HCT116 (cell line): ENCODE results near the gene SNRPA1. TPM values are rescaled to one million over a fixed set of nuclear protein-coding genes. Genes with fewer than 3 reads are reported as not detected.

Experiments used
- ATAC-seq: fragments of 200-7000 bp; cut with Tn5 transposase; 2 replicates; pipeline ENCODE4 v1.9.1; 2020; ENCODE audit warnings: mild to moderate bottlenecking, moderate library complexity
- BruUV-seq: library from RNA; stranded (reverse); fragments of 400-500 nt; replicated peaks from 2 replicates; lab custom pipeline; 2021; lab: Mats Ljungman, UMichigan
- CTCF ChIA-PET: fragments of 300-600 bp; sonication (Branson Sonifier 250); formaldehyde crosslinking; loops from one replicate; lab custom pipeline; 2021; ENCODE audit warnings: antibody characterized with exemption; lab: Charles Lee
- POLR2A ChIA-PET: fragments of 300-600, 350-600 bp; sonication (Branson Sonifier 250); formaldehyde crosslinking; loops from one replicate; lab custom pipeline; 2021; ENCODE audit warnings: antibody characterized with exemption; lab: Charles Lee
- RAD21 ChIA-PET, 2 experiments: fragments of 300-600 bp; sonication (Branson Sonifier 250); formaldehyde crosslinking; loops; one replicate each; lab custom pipeline; 2023; ENCODE audit warnings: low total read pairs in 2 of 2; ENCODE audit not compliant: uncharacterized antibody in 2 of 2, unreplicated experiment in 2 of 2, low non-redundant PET in 1 of 2; lab: Charles Lee
- DNase-seq: peaks from one replicate; pipeline ENCODE4 v3.0.0-alpha.2; 2010; ENCODE audit warnings: low read depth, low spot score
- H2AFZ ChIP-seq: fragments of 200-600 bp; shearing (Covaris generic), sonication (generic); 2 replicates; pipeline ENCODE4 v1.6.1; 2017; ENCODE audit warnings: low read depth, mixed run types, mixed read lengths, antibody characterized with exemption, low read length; ENCODE audit not compliant: poor library complexity, severe bottlenecking
- H3K27ac ChIP-seq: 2 replicates; pipeline ENCODE4 v1.5.1; 2012; ENCODE audit warnings: low read depth, low read length
- H3K27me3 ChIP-seq: fragments of 200-600 bp; sonication (generic); 2 replicates; pipeline ENCODE4 v1.6.1; 2016; ENCODE audit warnings: mixed run types, low read length, mixed read lengths; ENCODE audit not compliant: insufficient read depth
- H3K36me3 ChIP-seq, 2 experiments: fragments of 200-500 bp in 1 of 2; fragments of 200-600 bp in 1 of 2; sonication (Bioruptor generic) in 1 of 2; sonication (generic) in 1 of 2; 2 replicates each; pipeline versions ENCODE4 v1.5.1 to v1.6.1; 2014 to 2016; ENCODE audit warnings: low read length in 2 of 2, inconsistent platforms in 1 of 2, mixed read lengths in 1 of 2, mixed run types in 1 of 2; ENCODE audit not compliant: insufficient read depth in 2 of 2, control insufficient read depth in 1 of 2
- H3K4me1 ChIP-seq, 2 experiments: fragments of 200-600 bp in 1 of 2; sonication (generic) in 1 of 2; 2 replicates each; pipeline versions ENCODE4 v1.5.1 to v1.6.1; 2012 to 2017; ENCODE audit warnings: low read length in 2 of 2, inconsistent platforms in 1 of 2, mild to moderate bottlenecking in 1 of 2, mixed read lengths in 1 of 2, mixed run types in 1 of 2, moderate library complexity in 1 of 2; ENCODE audit not compliant: insufficient read depth in 2 of 2, control insufficient read depth in 1 of 2
- H3K4me2 ChIP-seq: fragments of 200-600 bp; sonication (generic); 2 replicates; pipeline ENCODE4 v1.6.1; 2017; ENCODE audit warnings: mixed run types, low read length, mixed read lengths
- H3K4me3 ChIP-seq, 2 experiments: fragments of 200-600 bp in 1 of 2; sonication (generic) in 1 of 2; replicated peaks in 1 of 2; 2 replicates each; pipeline ENCODE4 v1.5.1; 2011 to 2016; ENCODE audit warnings: low read length in 2 of 2, control low read depth in 1 of 2, low read depth in 1 of 2, mild to moderate bottlenecking in 1 of 2, mixed read lengths in 1 of 2, mixed run types in 1 of 2
- H3K79me2 ChIP-seq: fragments of 200-600 bp; sonication (generic); 2 replicates; pipeline ENCODE4 v1.6.1; 2017; ENCODE audit warnings: mild to moderate bottlenecking, mixed run types, low read length, moderate library complexity, mixed read lengths; ENCODE audit not compliant: insufficient read depth
- H3K9ac ChIP-seq: fragments of 200-600 bp; sonication (generic); 2 replicates; pipeline ENCODE4 v1.6.1; 2016; ENCODE audit warnings: low read length, mixed read lengths
- H3K9me2 ChIP-seq: fragments of 200-600 bp; sonication (generic), shearing (Covaris generic); 2 replicates; pipeline ENCODE4 v1.6.1; 2017; ENCODE audit warnings: mixed run types, mild to moderate bottlenecking, moderate library complexity; ENCODE audit not compliant: insufficient read depth
- H3K9me3 ChIP-seq, 2 experiments: fragments of 200-500 bp in 1 of 2; fragments of 200-600 bp in 1 of 2; sonication (Bioruptor generic) in 1 of 2; sonication (generic) in 1 of 2; 2 replicates each; pipeline ENCODE4 v1.6.1; 2014 to 2017; ENCODE audit warnings: low read length in 2 of 2, mixed read lengths in 2 of 2, inconsistent platforms in 1 of 2, low read depth in 1 of 2, mild to moderate bottlenecking in 1 of 2, mixed run types in 1 of 2, moderate library complexity in 1 of 2; ENCODE audit not compliant: control insufficient read depth in 1 of 2, insufficient read depth in 1 of 2
- H4K20me1 ChIP-seq: fragments of 200-600 bp; sonication (generic), shearing (Covaris generic); 2 replicates; pipeline ENCODE4 v1.6.1; 2017; ENCODE audit warnings: mixed run types, mild to moderate bottlenecking, moderate library complexity; ENCODE audit not compliant: insufficient read depth
- ATF3 ChIP-seq: IDR thresholded peaks from 2 replicates; pipeline ENCODE4 v1.6.1; 2012
- CBX3 ChIP-seq: IDR thresholded peaks from 2 replicates; pipeline ENCODE4 v1.6.1; 2012; ENCODE audit warnings: low read depth
- CEBPB ChIP-seq: IDR thresholded peaks from 2 replicates; pipeline ENCODE4 v1.6.1; 2012; ENCODE audit warnings: low read depth
- EGR1 ChIP-seq: IDR thresholded peaks from 2 replicates; pipeline ENCODE4 v1.6.1; 2012; ENCODE audit warnings: low read depth
- ELF1 ChIP-seq: IDR thresholded peaks from 2 replicates; pipeline ENCODE4 v1.6.1; 2012; ENCODE audit warnings: low read depth, borderline replicate concordance
- EZH2 ChIP-seq: fragments of 200-600 bp; sonication (generic); IDR thresholded peaks from 2 replicates; pipeline ENCODE4 v1.6.1; 2017; ENCODE audit warnings: antibody characterized with exemption, mixed run types
- EZH2phosphoT487 ChIP-seq: fragments of 200-600 bp; IDR thresholded peaks from 2 replicates; pipeline ENCODE4 v1.6.1; 2018; ENCODE audit warnings: antibody characterized with exemption, borderline replicate concordance
- FOSL1 ChIP-seq: IDR thresholded peaks from 2 replicates; pipeline ENCODE4 v1.6.1; 2012; ENCODE audit warnings: low read depth
- JUND ChIP-seq: IDR thresholded peaks from 2 replicates; pipeline ENCODE4 v1.6.1; 2012
- POLR2A ChIP-seq: IDR thresholded peaks from 2 replicates; pipeline ENCODE4 v1.7.0; 2011; ENCODE audit warnings: borderline replicate concordance; ENCODE audit not compliant: insufficient read depth, insufficient read length; ENCODE audit errors: extremely low read depth
- POLR2AphosphoS5 ChIP-seq: IDR thresholded peaks from 2 replicates; pipeline ENCODE4 v1.6.1; 2011; ENCODE audit warnings: mild to moderate bottlenecking, low read depth, low read length, moderate library complexity
- RAD21 ChIP-seq: IDR thresholded peaks from 2 replicates; pipeline ENCODE4 v1.6.1; 2012; ENCODE audit warnings: low read depth, mild to moderate bottlenecking
- SIN3A ChIP-seq: IDR thresholded peaks from 2 replicates; pipeline ENCODE4 v1.6.1; 2012; ENCODE audit warnings: low read depth
- SP1 ChIP-seq: IDR thresholded peaks from 2 replicates; pipeline ENCODE4 v1.6.1; 2012; ENCODE audit warnings: low read depth
- SRF ChIP-seq: IDR thresholded peaks from 2 replicates; pipeline ENCODE4 v1.6.1; 2012; ENCODE audit warnings: low read depth
- TCF7L2 ChIP-seq: IDR thresholded peaks from 2 replicates; pipeline ENCODE4 v1.7.0; 2011; ENCODE audit warnings: borderline replicate concordance, inconsistent platforms; ENCODE audit not compliant: insufficient read depth, insufficient read length; ENCODE audit errors: extremely low read depth
- YY1 ChIP-seq: IDR thresholded peaks from 2 replicates; pipeline ENCODE4 v1.6.1; 2011; ENCODE audit warnings: low read length, low read depth, moderate library complexity, mild to moderate bottlenecking; ENCODE audit not compliant: insufficient replicate concordance; ENCODE audit errors: extremely low read depth
- ZBTB33 ChIP-seq: IDR thresholded peaks from 2 replicates; pipeline ENCODE4 v1.6.1; 2011; ENCODE audit warnings: mild to moderate bottlenecking, low read length, moderate library complexity; ENCODE audit not compliant: insufficient replicate concordance; ENCODE audit errors: extremely low read depth
- ZFX ChIP-seq: fragments of 450-650 bp; IDR thresholded peaks from 2 replicates; pipeline ENCODE4 v1.6.1; 2017
- ZNF274 ChIP-seq: fragments of 200-500 bp; sonication (Bioruptor generic); IDR thresholded peaks from 2 replicates; pipeline ENCODE4 v1.6.1; 2014; ENCODE audit warnings: mild to moderate bottlenecking, low read depth, low read length, inconsistent platforms
- intact Hi-C: fragments of 100-400 bp; cut with micrococcal nuclease; formaldehyde crosslinking; loops from 2 replicates; pipeline ENCODE4 v1.10.0; 2022
- total RNA-seq: library from RNA; stranded (reverse); gene quantifications from one replicate; pipeline ENCODE4 v1.2.1, GENCODE V29; 2021; ENCODE audit not compliant: unreplicated experiment
- TF ChIP-seq, protein P1 (sequence below): IDR thresholded peaks from 2 replicates; pipeline ENCODE4 v1.6.1; 2012; ENCODE audit warnings: low read depth
- TF ChIP-seq, protein P2 (sequence below): IDR thresholded peaks from 2 replicates; pipeline ENCODE4 v1.6.1; 2012

The SNRPA1 gene
- total RNA-seq, 1 experiment from 2014 or later, result 104 TPM

GRCh38 chr15:101277038-101277822 is 17.8 kb downstream of the SNRPA1 start, which contains the start of gene SELENOS:
Gene SELENOS (minus strand): TSS chr15:101277485. CDS start chr15:101277417, 68 bp downstream.
- Histone ChIP-seq H4K20me1 (no peaks in the 10 kb centered on the region), H3K36me3 (peaks cover 40 to 51% of the 10 kb centered on the region in 2 experiments), H3K4me3 (peak within 1 kb of the TSS; percentile 83 to 94), H3K27ac (peak within 1 kb of the TSS; percentile 77), H3K9me2 (no peaks in the 10 kb centered on the region), H2AFZ (no peak within 1 kb of the TSS), H3K27me3 (no peaks in the 10 kb centered on the region), H3K9me3 (no peaks in the 10 kb centered on the region), H3K4me2 (peak within 1 kb of the TSS; percentile 82), H3K4me1 (peaks cover 2 to 12% of the 10 kb centered on the region in 2 experiments; a peak in 3 of 4 replicates), H3K79me2 (peaks cover 38% of the 10 kb centered on the region), H3K9ac (peak within 1 kb of the TSS; percentile 77)
- ATAC-seq (peak; percentile 93), DNase-seq (peak; percentile 65)
- POLR2A ChIA-PET, result interaction anchor here (1.0 kb wide), 1 partner anchor 25 kb away, joined by 3 read pairs; the partner anchor contains the start of gene CHSY1
- RAD21 ChIA-PET, result no interaction called here
- CTCF ChIA-PET, result interaction anchor here (1.2 kb wide), 1 partner anchor 377 kb away, joined by 4 read pairs; no protein-coding TSS in a partner anchor
- intact Hi-C loops, result no loop called here
- no TSS peak for BruUV-seq
- no peak for TF ChIP-seq TCF7L2
- TF ChIP-seq CBX3, result no peak
- peak; percentile 75 for TF ChIP-seq SIN3A
- TF ChIP-seq POLR2AphosphoS5, result peak; percentile 68; the same call in 1 of the 2 replicates
- TF ChIP-seq POLR2A, result peak; percentile 34
- TF ChIP-seq EGR1, result 0 out of 2 replicates have a peak, but pooled peaks have one; percentile 9
- TF ChIP-seq FOSL1, result no peak
- TF ChIP-seq ZBTB33, result no peak
- TF ChIP-seq ZFX, result peak; percentile 87
- TF ChIP-seq, protein P1, sequence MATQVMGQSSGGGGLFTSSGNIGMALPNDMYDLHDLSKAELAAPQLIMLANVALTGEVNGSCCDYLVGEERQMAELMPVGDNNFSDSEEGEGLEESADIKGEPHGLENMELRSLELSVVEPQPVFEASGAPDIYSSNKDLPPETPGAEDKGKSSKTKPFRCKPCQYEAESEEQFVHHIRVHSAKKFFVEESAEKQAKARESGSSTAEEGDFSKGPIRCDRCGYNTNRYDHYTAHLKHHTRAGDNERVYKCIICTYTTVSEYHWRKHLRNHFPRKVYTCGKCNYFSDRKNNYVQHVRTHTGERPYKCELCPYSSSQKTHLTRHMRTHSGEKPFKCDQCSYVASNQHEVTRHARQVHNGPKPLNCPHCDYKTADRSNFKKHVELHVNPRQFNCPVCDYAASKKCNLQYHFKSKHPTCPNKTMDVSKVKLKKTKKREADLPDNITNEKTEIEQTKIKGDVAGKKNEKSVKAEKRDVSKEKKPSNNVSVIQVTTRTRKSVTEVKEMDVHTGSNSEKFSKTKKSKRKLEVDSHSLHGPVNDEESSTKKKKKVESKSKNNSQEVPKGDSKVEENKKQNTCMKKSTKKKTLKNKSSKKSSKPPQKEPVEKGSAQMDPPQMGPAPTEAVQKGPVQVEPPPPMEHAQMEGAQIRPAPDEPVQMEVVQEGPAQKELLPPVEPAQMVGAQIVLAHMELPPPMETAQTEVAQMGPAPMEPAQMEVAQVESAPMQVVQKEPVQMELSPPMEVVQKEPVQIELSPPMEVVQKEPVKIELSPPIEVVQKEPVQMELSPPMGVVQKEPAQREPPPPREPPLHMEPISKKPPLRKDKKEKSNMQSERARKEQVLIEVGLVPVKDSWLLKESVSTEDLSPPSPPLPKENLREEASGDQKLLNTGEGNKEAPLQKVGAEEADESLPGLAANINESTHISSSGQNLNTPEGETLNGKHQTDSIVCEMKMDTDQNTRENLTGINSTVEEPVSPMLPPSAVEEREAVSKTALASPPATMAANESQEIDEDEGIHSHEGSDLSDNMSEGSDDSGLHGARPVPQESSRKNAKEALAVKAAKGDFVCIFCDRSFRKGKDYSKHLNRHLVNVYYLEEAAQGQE, result no peak
- TF ChIP-seq, protein P2, sequence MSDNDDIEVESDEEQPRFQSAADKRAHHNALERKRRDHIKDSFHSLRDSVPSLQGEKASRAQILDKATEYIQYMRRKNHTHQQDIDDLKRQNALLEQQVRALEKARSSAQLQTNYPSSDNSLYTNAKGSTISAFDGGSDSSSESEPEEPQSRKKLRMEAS, result peak; percentile 90
- no peak for TF ChIP-seq EZH2
- no peak; the same call in 1 of the 2 replicates for TF ChIP-seq SRF
- no peak for TF ChIP-seq YY1
- no peak for TF ChIP-seq ZNF274
- no peak for TF ChIP-seq EZH2phosphoT487
- TF ChIP-seq CEBPB, result no peak
- TF ChIP-seq RAD21, result no peak
- TF ChIP-seq SP1, result peak; percentile 79
- TF ChIP-seq JUND, result no peak
- no peak for TF ChIP-seq ELF1
- no peak for TF ChIP-seq ATF3
